HG02973 (cell line): Measurements from ENCODE around the gene AGFG2.
"Not testable (repeated sequence)": the region's sequence is repeated elsewhere in the genome, so short reads cannot be mapped to it uniquely, and the experiment has no call there.

Experiments
- ATAC-seq: cut with Tn5 transposase; IDR thresholded peaks from one replicate; pipeline ENCODE4 v1.9.1; 2021; ENCODE audit warnings: moderate library complexity; ENCODE audit not compliant: unreplicated experiment

The AGFG2 gene

DNA sequence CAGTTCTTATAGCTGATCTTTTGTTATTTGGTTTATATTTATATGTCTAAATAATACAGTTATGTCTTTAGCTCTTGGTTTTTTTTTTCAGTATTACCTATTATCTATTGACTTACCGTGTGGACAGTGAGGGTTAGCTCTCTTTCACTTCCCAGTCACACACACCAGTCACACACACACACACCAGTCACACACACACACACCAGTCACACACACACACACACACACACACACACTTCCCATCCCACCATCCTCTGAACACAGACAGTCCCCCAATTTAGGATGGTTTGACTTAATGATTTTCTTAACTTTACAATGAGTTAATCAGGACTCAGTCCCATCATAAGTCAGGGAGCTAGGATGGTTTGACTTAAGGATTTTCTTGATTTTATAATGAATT is 18.9 kb upstream of the AGFG2 start:
- no peak for ATAC-seq

DNA sequence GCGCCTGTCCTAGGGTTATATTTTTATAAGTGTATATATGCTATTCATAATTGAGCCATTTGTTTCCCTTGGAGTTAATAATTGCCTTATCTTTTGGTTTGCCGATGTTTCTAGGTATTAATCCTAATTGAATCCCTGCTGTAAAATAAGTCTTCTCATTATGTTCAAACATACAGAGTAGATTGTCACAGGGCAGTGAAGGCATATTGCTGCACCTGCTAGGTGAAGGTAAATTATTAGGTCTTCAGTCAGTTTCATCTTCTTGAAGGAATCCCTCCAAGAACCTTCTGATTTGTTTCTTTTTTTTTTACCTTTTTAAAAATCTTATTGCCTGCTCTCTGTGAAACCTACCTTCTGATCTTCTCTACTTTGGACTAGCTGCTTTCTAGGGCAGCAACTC is 17.9 kb upstream of the AGFG2 start:
- ATAC-seq = no peak

DNA sequence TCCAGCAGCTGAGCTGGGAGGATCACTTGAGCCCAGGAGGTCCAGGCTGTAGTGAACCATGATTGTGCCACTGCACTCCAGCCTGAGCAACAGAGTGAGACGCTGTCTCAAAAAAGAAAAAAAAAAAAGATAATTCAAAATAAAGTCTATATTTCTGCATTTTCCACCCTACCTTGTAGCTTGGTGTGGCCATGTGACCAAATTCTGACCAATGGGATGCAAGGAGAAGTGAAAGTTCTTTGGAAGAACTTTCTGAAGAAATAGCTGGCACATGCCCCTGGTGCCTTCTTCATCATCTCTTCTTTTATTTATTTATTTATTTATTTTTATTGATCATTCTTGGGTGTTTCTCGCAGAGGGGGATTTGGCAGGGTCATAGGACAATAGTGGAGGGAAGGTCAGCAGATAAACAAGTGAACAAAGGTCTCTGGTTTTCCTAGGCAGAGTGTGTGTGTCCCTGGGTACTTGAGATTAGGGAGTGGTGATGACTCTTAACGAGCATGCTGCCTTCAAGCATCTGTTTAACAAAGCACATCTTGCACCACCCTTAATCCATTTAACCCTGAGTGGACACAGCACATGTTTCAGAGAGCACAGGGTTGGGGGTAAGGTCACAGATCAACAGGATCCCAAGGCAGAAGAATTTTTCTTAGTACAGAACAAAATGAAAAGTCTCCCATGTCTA is 17.0 kb upstream of the AGFG2 start:
- not testable (repeated sequence) for ATAC-seq

DNA sequence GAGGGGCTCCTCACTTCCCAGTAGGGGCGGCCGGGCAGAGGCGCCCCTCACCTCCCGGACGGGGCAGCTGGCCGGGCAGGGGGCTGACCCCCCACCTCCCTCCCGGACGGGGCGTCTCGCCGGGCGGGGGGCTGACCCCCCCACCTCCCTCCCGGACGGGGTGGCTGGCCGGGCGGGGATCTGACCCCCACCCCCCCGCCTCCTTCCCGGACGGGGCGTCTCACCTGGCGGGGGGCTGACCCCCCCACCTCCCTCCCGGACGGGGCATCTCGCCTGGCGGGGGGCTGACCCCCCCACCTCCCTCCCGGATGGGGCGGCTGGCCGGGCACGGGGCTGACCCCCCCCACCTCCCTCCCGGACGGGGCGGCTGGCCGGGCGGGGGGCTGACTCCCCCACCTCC is 15.8 kb upstream of the AGFG2 start:
- ATAC-seq = not testable (repeated sequence)

DNA sequence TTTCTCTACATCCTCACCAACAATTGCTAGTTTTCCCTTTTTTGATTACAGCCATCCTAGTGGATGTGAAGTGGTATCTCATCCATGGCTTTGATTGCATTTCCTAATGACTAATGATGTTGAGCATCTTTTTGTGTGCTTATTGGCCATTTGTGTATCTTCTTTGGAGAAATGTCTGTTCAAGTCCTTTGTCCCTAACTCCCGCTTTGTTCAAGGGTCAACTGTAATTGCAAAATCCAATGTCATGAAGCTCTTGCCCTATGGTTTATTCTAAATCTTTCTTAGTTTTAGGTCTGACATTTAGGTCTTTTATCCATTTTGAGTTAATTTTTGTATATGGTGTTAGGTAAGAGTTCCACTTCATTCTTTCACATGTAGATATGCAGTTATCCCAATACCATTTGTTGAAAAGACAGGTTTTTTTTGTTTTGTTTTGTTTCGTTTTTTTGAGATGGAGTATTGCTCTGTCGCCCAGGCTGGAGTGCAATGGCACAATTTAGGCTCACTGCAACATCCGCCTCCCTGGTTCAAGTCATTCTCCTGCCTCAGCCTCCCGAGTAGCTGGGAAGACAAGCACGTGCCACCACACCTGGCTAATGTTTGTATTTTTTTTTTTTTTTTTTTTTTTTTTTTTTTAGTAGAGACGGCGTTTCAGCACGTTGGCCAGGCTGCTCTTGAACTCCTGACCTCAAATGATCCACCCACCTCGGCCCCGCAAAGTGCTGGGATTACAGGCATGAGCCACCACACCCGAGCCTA is 10.7 kb upstream of the AGFG2 start:
- not testable (repeated sequence) for ATAC-seq

DNA sequence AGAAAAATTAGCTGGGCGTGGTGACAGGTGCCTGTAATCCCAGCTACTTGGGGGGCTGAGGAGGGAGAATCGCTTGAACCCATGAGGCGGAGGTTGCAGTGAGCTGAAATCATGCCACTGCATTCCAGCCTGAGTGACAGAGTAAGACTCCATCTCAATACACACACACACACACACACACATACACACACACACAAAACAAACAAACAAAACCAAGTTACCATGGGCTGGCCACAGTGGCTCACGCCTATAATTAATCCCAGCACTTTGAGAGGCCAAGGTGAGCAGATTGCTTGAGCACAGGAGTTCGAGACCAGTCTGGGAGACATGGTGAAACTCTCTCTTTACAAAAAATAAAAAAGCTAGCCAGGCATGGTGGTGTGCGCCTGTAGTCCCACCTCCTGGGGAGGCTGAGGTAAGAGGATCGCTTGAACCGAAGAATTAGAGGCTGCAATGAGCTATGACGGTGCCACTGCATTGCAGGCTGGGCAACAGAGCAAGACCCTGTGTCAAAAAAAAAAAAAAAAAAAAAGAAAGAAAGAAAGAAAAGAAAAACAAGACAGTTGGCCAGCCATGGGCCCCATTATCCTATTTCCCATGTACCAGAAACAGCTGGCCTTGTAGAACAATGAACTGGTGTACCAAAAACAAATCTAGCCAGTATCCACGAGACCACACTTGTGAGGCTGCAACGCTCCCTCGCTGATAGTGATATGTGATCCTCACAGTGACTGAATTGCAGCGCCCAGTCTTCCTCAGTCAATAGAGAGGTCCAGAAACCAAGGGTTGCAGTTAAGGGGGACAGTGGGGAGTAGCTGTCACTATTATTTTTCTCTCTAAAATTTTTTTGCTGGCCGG is 6.6 kb upstream of the AGFG2 start:
- ATAC-seq = no peak

DNA sequence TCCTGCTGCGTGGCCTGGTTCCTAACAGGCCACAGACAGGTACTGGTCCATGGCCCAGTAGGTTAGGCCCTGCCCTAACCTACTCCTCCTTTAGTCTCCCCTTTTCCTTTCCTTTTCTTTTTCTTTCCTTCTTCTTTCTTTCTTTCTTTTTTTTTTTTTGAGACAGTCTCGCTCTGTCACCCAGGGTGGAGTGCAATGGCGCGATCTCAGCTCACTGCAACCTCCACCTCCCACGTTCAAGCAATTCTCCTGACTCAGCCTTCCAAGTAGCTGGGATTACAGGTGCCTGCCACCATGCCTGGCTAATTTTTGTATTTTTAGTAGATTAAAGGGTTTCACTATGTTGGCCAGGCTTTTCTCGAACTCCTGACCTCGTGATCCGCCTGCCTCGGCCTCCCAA is 3.0 kb upstream of the AGFG2 start:
- ATAC-seq = not testable (repeated sequence)

DNA sequence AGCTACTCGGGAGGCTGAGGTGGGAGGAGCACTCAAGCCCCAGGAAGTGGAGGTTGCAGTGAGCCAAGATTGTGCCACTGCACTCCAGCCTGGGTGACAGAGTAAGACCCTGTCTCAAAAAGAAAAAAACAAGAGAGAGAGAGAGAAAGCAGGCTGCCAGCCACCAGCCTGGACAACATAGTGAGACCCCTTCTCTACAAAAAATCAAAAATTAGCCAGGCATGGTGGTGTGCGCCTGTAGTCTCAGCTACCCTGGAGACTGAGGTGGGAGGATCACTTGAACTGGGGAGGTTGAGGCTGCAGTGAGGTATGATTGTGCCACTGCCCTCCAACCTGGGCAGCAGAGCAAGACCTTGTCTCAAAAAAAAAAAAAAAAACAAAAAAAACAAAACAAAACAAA is 2.3 kb upstream of the AGFG2 start:
- ATAC-seq = not testable (repeated sequence)

DNA sequence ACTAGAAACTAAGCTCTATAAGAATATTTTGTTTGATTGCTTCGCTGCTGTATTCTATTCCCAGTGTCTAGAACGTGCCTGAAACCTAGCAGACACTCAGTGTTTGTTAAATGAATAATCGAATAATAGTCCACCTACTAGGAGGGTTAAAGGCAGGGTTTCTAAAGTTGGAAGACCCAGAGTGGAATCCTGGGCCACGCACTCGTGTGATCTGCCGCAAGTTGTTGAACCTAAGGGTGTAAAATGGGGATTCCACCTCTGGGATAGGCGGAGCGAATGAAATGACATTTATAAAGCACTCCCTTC is 702 bp upstream of the AGFG2 start:
- ATAC-seq = no peak

DNA sequence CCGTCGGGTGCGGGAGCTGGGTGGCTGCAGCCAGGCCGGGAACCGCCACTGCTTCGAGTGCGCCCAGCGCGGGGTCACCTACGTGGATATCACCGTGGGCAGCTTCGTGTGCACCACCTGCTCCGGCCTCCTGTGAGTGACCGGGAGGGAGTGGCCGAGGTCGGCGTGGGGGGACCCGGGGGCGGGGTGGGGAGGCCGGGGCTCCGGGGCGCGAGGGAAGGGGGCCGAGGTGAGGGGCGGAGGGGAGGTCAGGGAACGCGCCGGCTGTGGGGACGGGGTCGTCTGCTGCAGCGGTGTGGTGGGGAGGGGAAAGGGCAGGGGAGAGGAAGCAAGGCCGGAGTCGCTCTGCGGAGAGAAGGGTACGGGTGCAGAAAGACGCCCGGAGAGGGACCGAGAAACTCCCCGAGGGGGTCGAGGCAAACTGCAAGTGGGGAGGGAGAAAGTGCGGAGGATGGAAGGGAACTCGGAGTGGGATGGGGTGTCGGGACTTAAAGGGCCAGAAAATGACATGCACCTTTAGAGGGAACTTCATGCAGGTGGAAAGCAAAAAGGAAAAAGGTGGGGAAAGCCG is 518 bp downstream of the AGFG2 start:
- no peak for ATAC-seq

DNA sequence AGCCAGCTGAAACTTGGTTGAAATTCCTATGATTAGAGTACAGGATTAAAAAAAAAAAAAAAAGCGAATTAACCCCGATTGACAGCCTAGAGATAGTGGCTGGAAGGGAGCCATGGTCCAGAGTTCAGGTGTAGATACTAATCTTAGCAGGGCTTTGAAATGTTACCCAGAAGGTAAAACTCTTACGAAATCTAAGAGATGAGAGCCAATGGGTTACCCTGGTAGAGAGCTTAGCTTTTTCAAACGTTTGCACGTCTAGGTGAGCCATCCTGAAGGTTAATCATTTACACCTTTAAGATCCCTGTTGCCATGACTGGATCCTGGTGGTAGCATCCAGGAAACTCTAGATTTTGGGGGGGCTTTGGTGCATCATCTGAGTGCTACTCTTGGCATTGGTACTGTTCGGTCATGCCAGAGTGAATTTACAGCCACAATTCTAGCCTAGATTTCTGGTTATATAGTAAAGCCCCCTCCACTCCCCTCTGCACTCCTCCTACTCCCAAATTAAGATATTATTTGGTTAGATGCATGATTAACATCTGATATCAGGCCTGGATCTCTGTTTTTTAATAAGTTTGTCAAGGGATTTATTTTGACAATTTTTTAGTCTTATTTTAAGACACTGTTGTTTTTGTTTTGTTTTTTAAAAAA is 1.2 kb downstream of the AGFG2 start:
- no peak for ATAC-seq

DNA sequence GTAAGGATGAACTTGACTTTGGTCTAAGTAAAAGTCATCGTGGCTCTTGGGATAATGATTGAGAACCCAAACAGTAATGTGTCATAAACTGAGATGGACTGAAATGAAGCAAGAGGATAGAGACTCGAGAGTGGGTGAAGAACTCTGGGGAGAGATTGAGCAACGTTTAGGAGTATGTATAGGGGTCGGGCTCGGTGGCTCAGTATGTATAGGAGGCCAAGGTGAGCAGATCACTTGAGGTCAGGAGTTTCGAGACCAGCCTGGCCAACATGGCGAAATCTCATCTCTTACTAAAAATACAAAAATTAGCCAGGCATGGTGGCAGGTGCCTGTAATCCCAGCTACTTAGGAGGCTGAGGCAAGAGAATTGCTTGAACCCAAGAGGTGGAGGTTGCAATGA is 2.3 kb downstream of the AGFG2 start:
- ATAC-seq = not testable (repeated sequence)

DNA sequence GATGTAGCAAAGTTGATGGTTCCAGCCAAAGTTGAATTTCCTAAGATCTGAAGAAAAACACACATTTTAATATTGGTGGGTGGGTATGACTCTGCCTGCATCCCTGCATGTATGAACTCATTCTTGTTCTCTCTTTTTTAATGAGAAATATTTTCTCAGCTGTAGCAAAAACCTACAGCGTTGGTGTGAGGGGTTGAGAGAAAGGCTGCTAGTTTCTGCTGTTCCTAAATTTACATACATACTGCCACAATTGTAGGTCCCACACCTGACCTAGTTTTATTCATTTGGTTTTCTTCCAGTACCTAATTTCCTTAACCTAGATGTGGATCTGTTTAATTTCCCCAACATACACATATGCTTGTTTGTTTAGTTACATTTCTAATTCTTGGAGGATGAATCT is 4.6 kb downstream of the AGFG2 start:
- no peak for ATAC-seq

DNA sequence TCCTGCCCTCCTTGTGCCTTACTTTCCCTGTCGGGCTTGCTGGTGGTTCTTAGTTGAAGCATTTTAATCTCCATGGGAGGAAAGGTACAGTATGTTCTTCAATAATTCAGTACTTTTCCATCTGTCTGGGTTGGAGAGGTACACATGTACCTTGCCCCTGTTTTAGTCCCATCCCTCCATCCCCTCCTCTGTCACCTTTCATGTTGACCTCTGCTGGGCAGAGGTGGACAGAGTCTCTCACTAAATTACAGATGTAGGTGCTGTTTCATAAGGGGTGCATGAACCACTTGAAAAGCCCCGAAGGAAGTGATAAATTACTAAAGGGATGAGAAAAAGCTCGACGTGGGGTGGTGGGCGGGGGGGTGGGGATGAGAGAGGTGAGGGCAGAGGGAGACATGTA is 5.4 kb downstream of the AGFG2 start:
- no peak for ATAC-seq

DNA sequence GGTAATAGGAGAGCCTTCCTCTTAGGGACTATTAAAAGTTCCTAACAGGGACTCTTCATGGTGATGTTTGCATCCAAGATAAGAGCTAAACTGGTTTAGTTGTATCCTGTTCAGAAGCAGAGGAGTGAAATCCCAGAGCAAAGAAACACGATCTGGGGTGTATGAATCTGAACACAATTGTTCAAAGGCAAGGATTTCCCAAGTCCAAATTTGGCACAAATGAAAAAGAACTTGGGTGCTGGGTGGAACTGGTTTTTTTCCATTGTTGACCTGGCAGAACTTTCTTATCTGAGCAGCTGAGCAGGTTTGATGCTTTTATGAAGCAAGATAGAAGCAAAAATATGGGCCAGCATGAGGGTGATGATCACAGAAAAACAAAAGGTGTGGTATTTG is 6.0 kb downstream of the AGFG2 start:
- no peak for ATAC-seq

DNA sequence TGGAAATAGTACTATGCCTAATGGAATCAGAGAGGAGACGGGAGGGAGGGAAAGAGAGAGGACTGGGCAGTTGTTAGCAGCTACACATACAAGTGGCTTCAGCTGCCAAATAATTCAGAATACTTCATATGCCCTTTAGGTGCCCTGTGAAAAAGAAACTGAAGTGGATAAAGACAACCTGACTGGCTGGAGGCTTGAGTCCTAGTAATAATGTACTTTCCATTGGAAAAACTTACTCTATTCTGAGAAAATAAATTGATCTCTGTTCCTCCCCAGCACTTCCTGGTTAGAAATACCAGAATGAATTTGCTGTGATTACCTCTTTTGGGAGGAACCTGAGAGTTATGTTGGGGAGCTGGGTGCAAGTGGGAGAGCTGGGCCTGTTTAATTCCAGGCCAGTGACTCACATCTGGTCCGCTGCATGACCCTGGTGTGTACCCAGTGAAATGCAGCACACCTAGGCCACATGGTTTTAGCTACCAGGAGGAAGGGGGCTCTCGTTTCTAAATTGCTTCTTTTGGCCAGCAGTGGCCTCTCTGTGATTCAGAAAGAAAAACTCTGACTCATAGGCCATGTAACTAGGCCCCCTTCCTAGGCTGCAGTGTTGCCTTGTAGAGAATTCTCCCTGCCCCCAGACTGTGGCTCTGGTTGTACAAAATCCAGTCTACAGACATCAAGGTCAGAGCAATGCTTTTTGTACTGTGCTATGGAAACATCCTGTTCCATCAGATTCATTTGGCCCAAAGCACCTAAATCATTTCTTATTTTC is 6.5 kb downstream of the AGFG2 start:
- ATAC-seq = peak; percentile 37

DNA sequence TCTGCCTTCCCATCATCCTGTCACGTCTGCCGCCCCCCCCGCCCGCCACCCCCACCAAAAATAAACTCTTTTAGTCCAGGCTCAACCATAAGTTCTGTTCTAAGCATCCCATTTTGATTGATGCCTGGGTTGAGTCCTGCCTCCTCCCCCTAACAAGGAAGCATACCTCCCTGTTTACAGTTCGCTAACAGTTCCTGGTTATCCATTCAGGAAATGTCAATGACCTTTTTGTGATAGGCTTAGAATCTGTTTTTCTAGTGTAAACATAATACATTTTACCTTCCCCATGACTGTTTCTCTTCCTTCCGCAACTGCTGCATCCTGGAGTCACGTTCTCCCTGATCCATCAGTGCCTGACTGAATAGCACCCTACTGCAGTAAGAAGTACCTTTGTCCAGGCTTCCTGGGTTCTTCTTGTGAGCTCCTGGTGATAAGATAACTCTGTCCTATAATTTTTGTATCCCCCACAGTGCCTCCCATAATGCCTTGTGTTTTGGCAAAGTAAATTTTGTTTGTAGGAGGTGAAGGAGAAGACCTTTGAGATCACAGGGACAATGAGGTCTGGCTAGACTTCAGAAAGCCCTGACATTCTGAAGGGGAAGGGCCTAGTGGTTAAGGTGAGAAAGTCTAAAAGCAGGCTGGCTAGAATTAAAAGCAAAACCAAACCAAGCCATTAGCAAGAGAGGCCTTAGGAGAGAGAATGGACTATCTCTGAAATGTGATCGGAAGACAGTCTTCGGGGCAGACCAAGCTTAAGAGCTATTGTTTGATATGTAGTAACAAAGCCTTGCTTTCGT is 7.3 kb downstream of the AGFG2 start:
- ATAC-seq = peak; percentile 42

DNA sequence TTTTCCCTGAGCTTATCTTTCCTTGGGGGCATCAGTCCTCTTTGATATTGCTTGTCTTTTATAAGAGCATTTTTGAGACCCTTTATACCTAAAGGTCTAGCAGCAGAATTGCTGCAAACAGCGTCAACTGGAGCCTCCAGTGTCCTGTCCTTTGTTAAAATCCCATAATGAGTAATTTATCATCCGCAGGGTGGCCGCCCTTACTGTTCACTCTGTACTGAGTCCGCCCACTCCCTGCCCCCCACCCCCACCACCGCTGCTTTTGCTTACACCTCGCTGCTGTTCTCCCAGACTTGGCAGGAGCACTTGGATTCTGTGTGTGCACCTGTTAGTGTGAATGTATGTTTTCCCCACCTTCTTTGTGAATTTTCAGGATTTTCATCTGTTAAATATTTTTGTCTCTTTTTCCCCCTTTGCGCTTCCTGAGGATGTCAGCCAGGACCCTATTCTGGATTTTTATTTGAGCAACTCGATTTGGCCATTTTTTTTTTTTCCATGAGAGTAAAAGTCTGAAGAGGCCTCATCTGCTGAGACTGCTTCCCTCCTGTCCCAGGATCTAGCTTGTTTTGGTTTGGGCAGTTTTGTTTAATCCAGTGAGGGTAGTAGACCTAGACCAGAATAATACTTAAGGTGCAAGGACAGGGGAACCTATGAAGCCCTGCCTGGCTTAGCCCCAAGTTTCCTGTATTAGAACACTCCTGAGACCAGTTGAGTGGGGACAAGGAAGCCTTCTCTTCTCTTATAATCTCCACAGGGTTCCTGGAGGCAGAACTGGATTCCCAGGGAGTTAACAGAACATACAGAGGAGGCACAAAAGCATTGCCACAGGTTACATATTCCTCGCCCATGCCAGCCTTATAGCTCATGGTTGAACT is 8.2 kb downstream of the AGFG2 start:
- peak; percentile 3 for ATAC-seq

DNA sequence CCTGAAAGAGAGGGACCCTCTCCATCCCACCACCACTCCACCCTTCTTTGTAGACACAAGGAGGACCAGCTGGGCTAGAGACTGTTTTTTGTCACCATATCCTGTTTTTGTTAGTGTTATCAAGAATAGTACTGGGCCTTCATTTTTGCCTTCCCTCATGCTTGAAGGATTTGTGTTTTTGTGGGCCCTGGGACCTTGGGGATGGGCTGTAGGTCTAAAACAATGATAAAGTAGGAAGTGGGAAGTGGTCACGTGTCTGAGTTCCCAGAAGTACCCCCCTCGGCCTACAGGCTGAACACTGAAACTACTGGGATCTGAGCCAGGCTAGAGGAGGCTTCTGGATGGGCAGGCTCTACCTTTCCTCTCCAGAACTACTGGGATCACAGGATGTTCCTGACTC is 8.9 kb downstream of the AGFG2 start:
- ATAC-seq = no peak
